GM21515 (cell line): Measurements from ENCODE around the gene SFI1.
A peak's percentile ranks its signal among the peaks of the same experiment; 100 is the strongest.
"Not testable (repeated sequence)": the region's sequence is repeated elsewhere in the genome, so short reads cannot be mapped to it uniquely, and the experiment has no call there.

Experiments used
- ATAC-seq: cut with Tn5 transposase; IDR thresholded peaks from one replicate; pipeline ENCODE4 v1.9.1; 2021; ENCODE audit not compliant: unreplicated experiment

SFI1 gene

GRCh38 chr22:31629741-31630184 is 133.4 kb downstream of the SFI1 start:
- no peak for ATAC-seq

- ATAC-seq: peak; percentile 48
These were observed 134.3 kb downstream of the SFI1 start for GRCh38 chr22:31630331-31631329.

- no peak for ATAC-seq
These were observed 135.1 kb downstream of the SFI1 start for GRCh38 chr22:31631436-31631835.

GRCh38 chr22:31635638-31636306 is 139.4 kb downstream of the SFI1 start:
- no peak for ATAC-seq

- peak; percentile 49 for ATAC-seq
These were observed 141.1 kb downstream of the SFI1 start for GRCh38 chr22:31637447-31637890.

GRCh38 chr22:31637891-31638618 is 141.7 kb downstream of the SFI1 start:
- peak; percentile 29 for ATAC-seq

GRCh38 chr22:31639436-31640039 is 143.2 kb downstream of the SFI1 start:
- no peak for ATAC-seq

- no peak for ATAC-seq
These were observed 150.1 kb downstream of the SFI1 start for GRCh38 chr22:31646186-31647019.

- no peak for ATAC-seq
These were observed 150.7 kb downstream of the SFI1 start for GRCh38 chr22:31647066-31647465.

GRCh38 chr22:31647523-31648320 is 151.4 kb downstream of the SFI1 start:
- no peak for ATAC-seq

- ATAC-seq: no peak
These were observed 154.1 kb downstream of the SFI1 start for GRCh38 chr22:31650391-31650790.

- no peak for ATAC-seq
These were observed 155.3 kb downstream of the SFI1 start for GRCh38 chr22:31651664-31652063.

- ATAC-seq: no peak
These were observed 155.8 kb downstream of the SFI1 start for GRCh38 chr22:31652088-31652487.

GRCh38 chr22:31652911-31653684 is 156.8 kb downstream of the SFI1 start:
- no peak for ATAC-seq

- ATAC-seq: no peak
These were observed 157.6 kb downstream of the SFI1 start for GRCh38 chr22:31653944-31654343.

GRCh38 chr22:31654408-31654807 is 158.1 kb downstream of the SFI1 start:
- ATAC-seq: no peak

- ATAC-seq: no peak
These were observed 162.9 kb downstream of the SFI1 start for GRCh38 chr22:31659246-31659645.

GRCh38 chr22:31660860-31661341 is 164.6 kb downstream of the SFI1 start:
- not testable (repeated sequence) for ATAC-seq
